Keratinocyte (primary cell): ENCODE data around the gene SYNCRIP. TPM values are rescaled to one million over a fixed set of nuclear protein-coding genes. Genes with fewer than 3 reads are reported as not detected.

ENCODE experiments used
- DNase-seq: peaks from one replicate; pipeline ENCODE4 v3.0.0-alpha.2; 2011; ENCODE audit warnings: low read depth, missing footprints, low spot score
- FAIRE-seq: peaks from 2 replicates; lab custom pipeline; 2011; peaks lifted over from hg19 to GRCh38; lab: Jason Lieb, UNC
- H2AFZ ChIP-seq: 2 replicates; pipeline ENCODE4 v1.6.0; 2012; ENCODE audit warnings: low read length, control low read depth, inconsistent platforms; ENCODE audit not compliant: control insufficient read depth
- H3K27ac ChIP-seq: 2 replicates; pipeline ENCODE4 v1.5.1; 2011; ENCODE audit warnings: low read length; ENCODE audit not compliant: control insufficient read depth, insufficient read depth
- H3K27me3 ChIP-seq: 3 replicates; pipeline ENCODE4 v1.6.0; 2011; ENCODE audit warnings: low read length; ENCODE audit not compliant: control insufficient read depth, insufficient read depth; ENCODE audit errors: extremely low read depth
- H3K36me3 ChIP-seq, 2 experiments: 2 replicates in 1 of 2; 3 replicates in 1 of 2; pipeline ENCODE4 v1.5.1; 2011; ENCODE audit warnings: low read length in 2 of 2, mild to moderate bottlenecking in 1 of 2; ENCODE audit not compliant: control insufficient read depth in 2 of 2, insufficient read depth in 2 of 2; ENCODE audit errors: extremely low read depth in 1 of 2
- H3K4me1 ChIP-seq: 3 replicates; pipeline ENCODE4 v1.5.1; 2011; ENCODE audit warnings: low read length; ENCODE audit not compliant: control insufficient read depth, insufficient read depth; ENCODE audit errors: extremely low read depth
- H3K4me2 ChIP-seq: 3 replicates; pipeline ENCODE4 v1.6.0; 2011; ENCODE audit warnings: low read depth, low read length; ENCODE audit not compliant: control insufficient read depth, insufficient read depth; ENCODE audit errors: extremely low read depth
- H3K4me3 ChIP-seq, 3 experiments: fragments of 200-600 bp in 1 of 3; sonication (generic) in 1 of 3; 2 replicates in 2 of 3; 3 replicates in 1 of 3; pipeline ENCODE4 v1.5.1; 2011 to 2016; ENCODE audit warnings: low read length in 3 of 3, mild to moderate bottlenecking in 3 of 3, control low read depth in 2 of 3, inconsistent platforms in 1 of 3, low read depth in 1 of 3, mixed read lengths in 1 of 3, mixed run types in 1 of 3, moderate library complexity in 1 of 3; ENCODE audit not compliant: control insufficient read depth in 2 of 3, insufficient read depth in 2 of 3; ENCODE audit errors: extremely low read depth in 1 of 3
- H3K79me2 ChIP-seq: 2 replicates; pipeline ENCODE4 v1.6.0; 2012; ENCODE audit warnings: low read length; ENCODE audit not compliant: control insufficient read depth, insufficient read depth
- H3K9ac ChIP-seq: 3 replicates; pipeline ENCODE4 v1.6.0; 2011; ENCODE audit warnings: low read length; ENCODE audit not compliant: control insufficient read depth, insufficient read depth; ENCODE audit errors: extremely low read depth
- H3K9me1 ChIP-seq: 3 replicates; pipeline ENCODE4 v1.6.0; 2011; ENCODE audit warnings: low read length; ENCODE audit not compliant: control insufficient read depth, insufficient read depth; ENCODE audit errors: extremely low read depth
- H3K9me3 ChIP-seq: 2 replicates; pipeline ENCODE4 v1.5.1; 2012; ENCODE audit warnings: low read depth, low read length; ENCODE audit not compliant: control insufficient read depth
- H4K20me1 ChIP-seq: 3 replicates; pipeline ENCODE4 v1.6.0; 2011; ENCODE audit warnings: low read length; ENCODE audit not compliant: control insufficient read depth, insufficient read depth; ENCODE audit errors: extremely low read depth
- CTCF ChIP-seq, 3 experiments: IDR thresholded peaks in 1 of 3; conservative IDR thresholded peaks in 1 of 3; optimal IDR thresholded peaks in 1 of 3; 2 replicates in 2 of 3; 3 replicates in 1 of 3; pipeline versions ENCODE3 to v1.5.1; 2011; ENCODE audit warnings: low read length in 3 of 3, mild to moderate bottlenecking in 3 of 3, moderate library complexity in 2 of 3, control low read depth in 1 of 3, inconsistent platforms in 1 of 3; ENCODE audit not compliant: insufficient read depth in 2 of 3; ENCODE audit errors: extremely low read depth in 1 of 3
- EZH2 ChIP-seq: IDR thresholded peaks from one replicate; pipeline ENCODE4 v1.6.1; 2012; ENCODE audit warnings: inconsistent platforms, mild to moderate bottlenecking, low read length, moderate library complexity
- dilution Hi-C: fragments of 300-500 bp; cut with MboI; formaldehyde crosslinking; loops from one replicate; pipeline ENCODE4 v1.7.0; 2020; ENCODE audit warnings: low sequenced_read_pairs; ENCODE audit not compliant: extremely low pct_ligation_motif_present
- polyA plus RNA-seq, 5 experiments: library from polyadenylated mRNA; depleted of rRNA in 3 of 5; stranded (reverse) in 3 of 5; stranded (forward) in 1 of 5; unstranded in 1 of 5; fragments of >200 nt; gene quantifications; 1 replicate in 1 of 5; 2 replicates in 3 of 5; 3 replicates in 1 of 5; pipeline versions ENCODE4 v1.2.1 to v1.2.3, GENCODE V29; 2011 to 2012; ENCODE audit warnings: missing spikeins in 2 of 5, low read depth in 1 of 5, low replicate concordance in 1 of 5

SYNCRIP gene
- polyA plus RNA-seq, 1 donor (not counting 4 experiments of a cell fraction or from before 2014, with no cell fraction given) = 56.8 TPM

GRCh38 chr6:85690071-85690470, 47.4 kb upstream of the SYNCRIP start:
- dilution Hi-C loops = no loop called here
- Histone ChIP-seq H3K27me3 (no peaks in the 10 kb centered on the region), H3K9me1 (no peaks in the 10 kb centered on the region), H3K9me3 (no peaks in the 10 kb centered on the region), H3K27ac (no peak overlapping the region), H3K79me2 (no peaks in the 10 kb centered on the region), H4K20me1 (no peaks in the 10 kb centered on the region), H3K4me2 (no peak overlapping the region), H2AFZ (no peak overlapping the region), H3K4me3 (no peak overlapping the region), H3K4me1 (no peaks in the 10 kb centered on the region), H3K9ac (no peak overlapping the region), H3K36me3 (no peaks in the 10 kb centered on the region)
- FAIRE-seq = no peak
- TF ChIP-seq CTCF (optimal IDR thresholded peaks at IDR 0.05 in 1 of 3, IDR thresholded peaks at IDR 0.05 in 1 of 3, conservative IDR thresholded peaks at IDR 0.05 in 1 of 3; ENCODE audit: extremely low read depth in 1 of 3, insufficient read depth in 2 of 3, low read length in 3 of 3) (no peak), EZH2 (no peak)
- no peak for DNase-seq

DNA sequence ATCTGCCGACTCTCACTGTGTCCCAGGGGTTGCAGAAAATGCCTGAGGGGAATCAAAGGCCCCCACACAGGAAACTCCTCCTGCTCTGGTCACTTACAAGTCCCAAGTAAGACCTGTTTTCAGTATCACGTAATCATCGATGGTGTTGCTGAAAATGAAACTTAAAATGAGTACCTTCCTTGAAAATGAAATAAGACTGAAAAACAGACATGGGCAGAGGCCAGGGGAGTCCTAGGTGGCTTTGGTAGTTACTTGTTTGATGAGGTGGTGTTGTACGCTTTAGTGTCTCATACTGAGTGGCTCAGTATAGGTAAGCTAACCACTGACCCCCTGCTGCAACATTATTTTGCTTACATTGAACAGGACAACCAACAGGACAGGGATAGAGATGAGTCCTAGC, 43.0 kb upstream of the SYNCRIP start:
- no peaks in the 10 kb centered on the region for H3K4me1 ChIP-seq
- no peak for FAIRE-seq
- no peak overlapping the region for H3K4me2 ChIP-seq
- H3K27ac ChIP-seq = no peak overlapping the region
- H4K20me1 ChIP-seq = no peaks in the 10 kb centered on the region
- no peak overlapping the region for H3K4me3 ChIP-seq
- no peaks in the 10 kb centered on the region for H3K79me2 ChIP-seq
- no peak overlapping the region for H3K9ac ChIP-seq
- H3K9me1 ChIP-seq = no peaks in the 10 kb centered on the region
- no peak overlapping the region for H2AFZ ChIP-seq
- TF ChIP-seq CTCF (optimal IDR thresholded peaks at IDR 0.05 in 1 of 3, IDR thresholded peaks at IDR 0.05 in 1 of 3, conservative IDR thresholded peaks at IDR 0.05 in 1 of 3; ENCODE audit: extremely low read depth in 1 of 3, insufficient read depth in 2 of 3, low read length in 3 of 3) (no peak), EZH2 (no peak)
- H3K9me3 ChIP-seq = no peaks in the 10 kb centered on the region
- no peaks in the 10 kb centered on the region for H3K36me3 ChIP-seq
- DNase-seq = no peak
- H3K27me3 ChIP-seq = no peaks in the 10 kb centered on the region
- dilution Hi-C loops = no loop called here
